GM18951 (cell line): ENCODE data around the gene PC.

Experiments
- POLR2A ChIP-seq: IDR thresholded peaks from 4 replicates; pipeline ENCODE4 v1.6.1; 2011; ENCODE audit warnings: mild to moderate bottlenecking; ENCODE audit not compliant: insufficient read length, insufficient read depth; ENCODE audit errors: extremely low read depth
- in situ Hi-C: fragments of 300-500 bp; cut with MboI; formaldehyde crosslinking; loops from one replicate; pipeline ENCODE4 v1.12.0; 2022; ENCODE audit warnings: low sequenced_read_pairs, mixed read lengths, inconsistent platforms; ENCODE audit not compliant: unreplicated experiment

Gene PC

GRCh38 chr11:66951927-66952337 is 6.3 kb downstream of the PC start:
- in situ Hi-C loops: no loop called here
- no peak for TF ChIP-seq POLR2A

GRCh38 chr11:66951135-66951534 is 7.0 kb downstream of the PC start:
- no peak for TF ChIP-seq POLR2A
- in situ Hi-C loops: no loop called here

GRCh38 chr11:66950112-66950535 is 8.1 kb downstream of the PC start:
- in situ Hi-C loops: no loop called here
- TF ChIP-seq POLR2A: no peak

GRCh38 chr11:66938582-66939135 is 19.5 kb downstream of the PC start:
- no peak for TF ChIP-seq POLR2A
- in situ Hi-C loops: no loop called here

GRCh38 chr11:66937193-66937733 is 20.9 kb downstream of the PC start:
- in situ Hi-C loops: no loop called here
- no peak for TF ChIP-seq POLR2A

DNA sequence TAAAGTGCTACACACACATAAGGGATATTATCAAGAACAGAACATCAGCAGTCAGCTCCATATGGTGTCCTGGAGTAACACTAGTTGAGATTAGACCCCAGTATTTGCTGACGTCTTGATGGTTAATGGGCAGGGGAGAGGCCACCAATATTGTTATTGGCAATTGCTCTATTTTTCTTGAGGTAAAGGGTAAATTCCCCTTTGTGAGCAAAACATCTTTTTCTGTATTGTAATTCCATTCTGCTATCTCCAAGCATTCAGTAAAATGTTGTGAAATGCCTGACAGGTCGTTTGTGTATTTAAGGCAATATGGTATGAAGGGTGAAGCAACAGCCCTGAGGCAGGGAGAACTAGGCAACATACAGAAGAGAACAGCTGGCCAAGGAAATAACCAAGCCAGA is 21.9 kb downstream of the PC start:
- no peak for TF ChIP-seq POLR2A
- in situ Hi-C loops: no loop called here

DNA sequence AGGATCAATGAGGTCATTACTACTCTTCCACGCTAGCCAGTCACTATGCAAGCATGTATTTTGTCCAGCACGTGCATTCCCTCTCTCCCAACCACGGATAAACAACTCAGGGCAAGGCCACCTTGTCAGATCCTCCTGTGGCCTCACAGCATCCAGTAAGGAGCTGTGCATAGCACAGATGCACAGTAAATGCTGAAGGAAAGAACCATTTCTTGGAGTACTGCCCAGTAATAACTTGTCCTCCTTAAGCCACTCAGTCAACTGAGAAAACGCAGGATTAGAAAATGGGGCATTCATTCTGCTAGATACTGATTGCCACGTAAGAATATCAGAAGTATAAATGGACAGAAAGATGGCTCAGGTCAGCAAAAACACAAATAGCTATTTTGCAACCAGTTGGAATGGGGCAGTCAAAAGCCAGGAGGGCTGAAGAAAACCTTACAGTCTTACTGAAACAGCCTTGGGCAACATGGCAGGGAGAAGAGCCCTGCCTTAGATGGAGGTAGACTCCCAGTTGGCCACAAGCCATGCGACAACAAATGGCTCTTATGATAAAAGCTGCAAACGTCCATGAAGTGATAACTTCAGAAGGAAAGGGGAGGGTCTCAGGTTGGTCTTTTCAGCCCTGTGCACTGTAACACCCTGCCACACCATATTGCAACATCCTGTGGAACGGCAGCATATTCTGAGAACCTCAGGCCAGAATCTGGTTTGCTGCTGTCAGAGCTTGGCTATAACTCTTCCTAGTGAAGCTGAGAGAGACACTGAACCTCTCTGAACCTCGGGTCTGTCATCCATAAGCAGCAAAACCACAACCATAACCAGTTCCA is 23.0 kb downstream of the PC start:
- in situ Hi-C loops: no loop called here
- TF ChIP-seq POLR2A: no peak

GRCh38 chr11:66933531-66933930 is 24.7 kb downstream of the PC start:
- in situ Hi-C loops: no loop called here
- TF ChIP-seq POLR2A: no peak

DNA sequence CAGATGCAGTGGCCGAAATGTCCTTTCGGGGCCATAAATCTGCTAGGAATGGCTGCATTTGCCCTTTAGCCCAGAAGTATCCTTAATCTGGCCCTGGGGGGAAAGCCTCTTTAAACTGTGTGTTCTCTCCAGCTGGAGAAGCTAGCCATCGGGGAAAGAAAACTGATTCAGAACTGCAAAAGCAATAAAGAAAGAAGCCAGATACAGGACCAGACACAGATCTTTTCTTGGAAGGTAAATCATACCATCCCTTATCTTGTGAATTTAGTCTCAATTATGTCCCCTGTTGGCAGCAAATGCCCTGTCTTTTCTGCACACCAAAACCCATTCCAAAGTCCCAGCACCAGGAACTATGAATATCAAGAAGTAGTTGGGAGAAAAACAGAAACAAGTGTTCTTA is 25.6 kb downstream of the PC start:
- in situ Hi-C loops: no loop called here
- TF ChIP-seq POLR2A: no peak

DNA sequence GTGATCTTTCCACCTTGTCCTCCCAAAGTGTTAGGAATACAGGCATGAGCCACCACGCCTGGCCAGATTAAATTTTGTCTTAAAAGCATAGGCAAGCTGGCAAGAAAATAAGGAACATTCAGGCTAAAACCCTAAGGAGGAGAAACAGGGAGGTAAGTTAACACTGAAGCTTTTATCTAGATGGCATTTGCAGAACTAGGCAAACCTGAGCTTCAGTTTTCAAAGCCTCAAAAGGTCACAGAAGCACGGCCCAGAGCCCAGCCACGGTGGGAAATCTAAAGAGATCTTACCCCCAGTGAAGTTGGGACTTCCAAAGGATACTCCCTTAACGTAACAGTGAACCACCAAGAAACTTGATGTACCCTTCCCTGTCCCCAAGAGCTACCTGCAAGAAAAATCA is 28.4 kb downstream of the PC start:
- in situ Hi-C loops: no loop called here

DNA sequence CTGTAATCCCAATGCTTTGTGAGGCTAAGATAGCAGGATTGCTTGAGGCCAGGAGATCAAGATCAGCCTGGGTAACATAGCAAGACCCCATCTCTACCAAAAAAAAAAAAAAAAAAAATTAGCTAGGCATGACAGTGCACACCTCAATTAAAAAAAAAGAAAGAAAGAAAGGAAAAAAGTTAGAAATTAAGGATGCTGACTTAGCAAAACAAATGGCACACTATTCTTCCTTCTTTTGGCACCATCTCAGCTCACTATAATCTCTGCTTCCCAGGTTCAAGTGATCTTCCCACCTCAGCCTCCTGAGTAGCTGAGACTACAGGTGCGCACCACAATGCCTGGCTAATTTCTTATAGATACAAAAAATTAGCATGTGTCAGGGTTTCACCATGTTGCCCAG is 33.9 kb downstream of the PC start:
- no peak for TF ChIP-seq POLR2A
- in situ Hi-C loops: no loop called here

More for the DNA sequence above, 28.4 kb downstream of the PC start:
- no peak for TF ChIP-seq POLR2A

DNA sequence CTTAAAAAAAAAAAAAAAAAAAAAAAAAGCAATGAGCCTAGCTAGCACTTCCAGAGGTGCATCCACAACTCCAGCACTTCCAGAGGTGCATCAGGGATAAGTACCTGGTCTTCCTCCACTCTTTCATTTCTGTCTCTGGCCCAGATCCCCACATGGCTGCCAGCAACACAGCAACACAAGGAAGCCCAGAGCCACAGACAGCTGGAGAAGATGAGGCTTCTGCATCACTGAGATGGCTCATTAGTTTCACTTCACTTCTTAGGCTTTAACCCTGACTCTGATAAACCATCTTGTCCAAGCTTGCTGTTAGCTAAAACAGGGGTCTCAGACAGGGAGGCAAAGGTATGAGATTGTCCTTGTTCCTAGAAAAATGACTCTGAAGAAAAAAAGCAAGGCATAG is 35.6 kb downstream of the PC start:
- no peak for TF ChIP-seq POLR2A
- in situ Hi-C loops: no loop called here

DNA sequence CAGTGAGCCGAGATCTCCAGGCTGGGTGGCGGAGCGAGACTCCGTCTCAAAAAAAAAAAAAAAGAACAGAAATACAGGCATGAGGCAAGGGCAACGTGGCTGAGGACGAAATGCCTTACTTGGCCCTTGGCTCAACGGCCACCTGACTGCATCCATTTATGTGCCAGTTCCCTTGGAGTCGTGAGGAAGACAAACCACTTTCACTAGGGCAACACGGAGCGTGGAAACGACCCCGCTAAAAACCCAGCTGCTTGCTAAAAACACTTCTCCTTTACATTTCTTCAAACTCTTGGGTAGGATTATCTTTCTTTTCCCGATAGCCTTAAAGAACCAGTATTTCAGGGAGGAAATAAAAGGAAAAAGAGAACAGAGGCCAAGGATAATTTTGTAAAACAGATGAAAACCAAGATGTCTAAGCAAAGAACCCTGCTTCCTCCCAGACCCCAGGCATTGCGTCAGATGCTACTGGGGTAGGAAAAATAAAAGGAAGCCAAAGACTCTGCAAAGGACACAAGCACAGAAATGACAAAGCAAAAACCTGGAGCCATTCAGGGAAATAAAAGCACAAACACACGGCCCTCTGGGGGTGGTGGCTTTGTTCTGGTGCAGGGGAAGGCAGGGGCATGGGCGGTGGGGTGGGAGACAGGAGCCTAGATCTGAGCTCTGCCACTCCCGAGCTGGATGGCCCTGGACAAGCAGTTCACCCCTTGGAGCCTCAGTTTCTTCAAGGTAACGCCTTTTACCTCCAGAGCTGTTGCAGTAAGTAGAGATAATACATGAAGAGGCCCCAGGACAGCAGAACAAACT is 37.0 kb downstream of the PC start:
- in situ Hi-C loops: no loop called here
- TF ChIP-seq POLR2A: no peak
